Esophagus squamous epithelium (tissue), 5 donors: ENCODE measurements around the gene SOX1. TPM values are rescaled to one million over a fixed set of nuclear protein-coding genes. Genes with fewer than 3 reads are reported as not detected.

Experiments used
- DNase-seq: peaks from one replicate; lab custom pipeline; 2025; lab: John Stamatoyannopoulos, UW
- H3K27ac ChIP-seq, 4 donors: fragments of 200-600 bp; sonication (generic); one replicate each; pipeline ENCODE4 v1.5.1; 2016 to 2019; ENCODE audit warnings: mild to moderate bottlenecking in 1 of 4
- H3K27me3 ChIP-seq, 4 donors: fragments of 200-600 bp; sonication (generic); 1 replicate in 3 of 4; 2 replicates in 1 of 4; pipeline versions ENCODE4 v1.5.1 to v1.6.0; 2017 to 2021; ENCODE audit warnings: antibody characterized with exemption in 1 of 4
- H3K36me3 ChIP-seq, 3 donors: fragments of 200-600 bp; sonication (generic); one replicate each; pipeline ENCODE4 v1.5.1; 2016 to 2019
- H3K4me1 ChIP-seq, 3 donors: fragments of 200-600 bp; sonication (generic); one replicate each; pipeline ENCODE4 v1.5.1; 2017 to 2019
- H3K4me3 ChIP-seq, 4 donors: fragments of 200-600 bp; sonication (generic); 1 replicate in 3 of 4; 2 replicates in 1 of 4; pipeline ENCODE4 v1.5.1; 2016 to 2019; ENCODE audit warnings: mild to moderate bottlenecking in 2 of 4, moderate library complexity in 1 of 4
- H3K9me3 ChIP-seq, 3 donors: fragments of 200-600 bp; sonication (generic); one replicate each; pipeline ENCODE4 v1.5.1; 2016 to 2019
- CTCF ChIP-seq, 6 experiments: fragments of 450-650 bp in 4 of 6; fragments of 200-600 bp in 2 of 6; sonication (generic) in 2 of 6; IDR thresholded peaks; one replicate each; pipeline ENCODE4 v1.5.1; 2016 to 2019; ENCODE audit warnings: antibody characterized with exemption in 6 of 6, mild to moderate bottlenecking in 4 of 6, moderate library complexity in 4 of 6
- POLR2A ChIP-seq, 4 donors: fragments of 450-650 bp; IDR thresholded peaks; one replicate each; pipeline ENCODE4 v1.6.1; 2017; ENCODE audit warnings: antibody characterized with exemption in 4 of 4, mild to moderate bottlenecking in 4 of 4, moderate library complexity in 3 of 4
- WGBS, 2 donors: methylation state at CpG; one replicate each; pipeline ENCODE4 v1.1.5; 2018; 5-methylcytosine and 5-hydroxymethylcytosine counted together
- intact Hi-C: fragments of 100-400 bp; cut with DNase I; formaldehyde crosslinking; loops from one replicate; pipeline ENCODE4 v1.15.0; 2022
- total RNA-seq, 4 donors: library from RNA; depleted of rRNA; stranded (reverse); fragments of >200 nt; gene quantifications; one replicate each; pipeline ENCODE4 v1.1.0, GENCODE V29; 2016
- donor health status: DM: yes; HTN: yes; CAD: no.

The SOX1 gene
- total RNA-seq, 4 donors from 2014 or later = 0.19 TPM; not detected in 3

GRCh38 chr13:112057736-112058518 lies 9.0 kb upstream of the SOX1 start:
- no peaks in the 10 kb centered on the region for H3K9me3 ChIP-seq
- no peak for TF ChIP-seq POLR2A (IDR thresholded peaks at IDR 0.05)
- no peak for TF ChIP-seq CTCF (IDR thresholded peaks at IDR 0.05)
- WGBS, 2 donors = 0 to 1% methylated on average over 4 to 16 of the region's 57 CpGs
- H3K27me3 ChIP-seq = peaks cover 40 to 100% (median 61%) of the 10 kb centered on the region in 4 donors
- DNase-seq = no peak
- no peak overlapping the region for H3K4me3 ChIP-seq
- H3K36me3 ChIP-seq = no peaks in the 10 kb centered on the region
- H3K27ac ChIP-seq = no peak overlapping the region
- intact Hi-C loops = no loop called here
- H3K4me1 ChIP-seq = peaks cover 0 to 51% (median 10%) of the 10 kb centered on the region in 3 donors

DNA sequence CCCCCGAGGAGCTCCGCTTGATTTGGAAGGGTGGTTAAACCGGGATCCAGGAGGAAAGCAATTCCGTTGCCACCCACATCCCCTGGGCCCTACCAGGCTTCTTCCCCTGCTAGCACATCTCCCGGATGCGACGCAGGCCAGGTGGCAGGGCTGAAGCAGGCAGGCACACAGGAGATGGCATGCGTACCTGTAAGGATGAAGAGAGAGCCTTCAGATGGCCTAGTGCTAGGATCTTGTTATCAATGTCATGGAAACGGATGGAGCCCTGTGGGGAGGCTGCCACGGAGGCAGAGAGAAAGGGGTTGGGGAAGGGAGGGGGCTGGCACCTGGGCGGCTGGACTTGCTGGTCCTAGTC lies 8.5 kb upstream of the SOX1 start:
- peaks cover 0 to 53% (median 10%) of the 10 kb centered on the region in 3 donors for H3K4me1 ChIP-seq
- H3K27ac ChIP-seq = no peak overlapping the region
- H3K4me3 ChIP-seq = no peak overlapping the region
- peaks cover 41 to 100% (median 60%) of the 10 kb centered on the region in 4 donors for H3K27me3 ChIP-seq
- no peaks in the 10 kb centered on the region for H3K36me3 ChIP-seq
- intact Hi-C loops = no loop called here
- no peak for DNase-seq
- TF ChIP-seq CTCF (IDR thresholded peaks at IDR 0.05) (no peak), POLR2A (IDR thresholded peaks at IDR 0.05) (no peak)
- WGBS, 2 donors = 3 to 6% methylated on average over 3 to 6 of the region's 11 CpGs
- no peaks in the 10 kb centered on the region for H3K9me3 ChIP-seq

DNA sequence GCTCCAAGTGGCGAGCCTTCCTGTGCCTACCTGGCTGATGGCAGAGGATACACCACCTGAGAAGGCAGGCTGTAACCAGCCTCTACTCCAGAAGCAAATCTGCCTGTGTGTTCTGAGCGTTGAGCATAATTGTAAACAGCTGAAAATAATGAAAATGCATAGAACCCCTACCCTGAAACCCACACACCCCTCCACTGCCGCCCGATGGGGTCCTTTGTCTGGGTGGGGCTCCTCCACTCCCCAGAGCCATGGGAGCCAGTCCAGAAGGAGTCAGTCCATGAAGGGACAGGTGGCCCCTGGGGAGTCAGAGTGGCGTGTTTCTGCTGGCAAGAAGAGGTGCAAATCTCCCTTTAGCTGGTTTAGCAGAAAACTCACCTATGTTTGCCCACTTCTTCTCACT lies 8.0 kb upstream of the SOX1 start:
- TF ChIP-seq POLR2A (IDR thresholded peaks at IDR 0.05) (no peak), CTCF (IDR thresholded peaks at IDR 0.05) (no peak)
- Histone ChIP-seq H3K27ac (no peak overlapping the region), H3K4me1 (peaks cover 0 to 49% (median 10%) of the 10 kb centered on the region in 3 donors), H3K4me3 (no peak overlapping the region), H3K9me3 (no peaks in the 10 kb centered on the region), H3K27me3 (peaks cover 41 to 100% (median 59%) of the 10 kb centered on the region in 4 donors), H3K36me3 (no peaks in the 10 kb centered on the region)
- DNase-seq = no peak
- WGBS, 2 donors = 4 to 25% methylated on average over 1 to 3 of the region's 5 CpGs
- intact Hi-C loops = no loop called here

DNA sequence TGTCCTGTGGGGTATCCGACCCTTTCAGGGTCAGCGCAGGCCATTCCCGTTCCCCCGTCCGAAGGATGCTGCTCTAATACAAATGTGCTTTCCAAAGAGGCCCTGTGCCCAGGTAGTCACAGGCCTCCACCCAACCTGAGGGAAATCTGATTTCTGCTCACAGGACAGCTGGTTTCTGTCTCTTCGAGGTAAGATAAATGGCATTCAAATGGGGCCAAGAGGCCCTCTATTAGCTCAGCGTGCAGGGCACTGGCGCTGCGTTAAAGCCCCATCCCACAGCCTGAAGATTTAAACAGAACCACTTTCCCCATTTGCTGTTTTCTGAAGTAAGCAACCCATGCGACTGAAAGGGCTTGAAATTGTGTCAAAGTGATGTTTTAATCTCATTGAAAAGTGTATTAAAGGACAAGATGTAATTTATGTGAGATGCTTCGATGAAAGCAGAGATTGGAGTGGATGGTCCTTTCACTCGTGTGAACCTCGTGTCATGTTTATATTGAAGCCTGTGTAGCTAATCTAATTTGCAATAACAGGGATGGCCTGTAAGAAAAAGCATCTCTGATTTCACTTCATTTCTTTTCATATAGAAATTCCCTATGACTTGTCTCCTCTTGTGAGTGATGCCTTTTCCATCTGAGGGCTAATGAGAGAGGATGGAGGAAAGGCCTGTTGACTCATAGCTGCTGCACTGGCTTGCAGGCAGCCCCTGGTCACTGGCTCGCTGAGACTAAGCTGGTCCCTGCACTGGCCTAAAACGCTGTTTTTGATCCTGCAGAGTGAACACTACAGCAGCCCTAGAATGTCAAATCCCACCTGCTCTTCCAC lies 7.3 kb upstream of the SOX1 start:
- intact Hi-C loops = no loop called here
- H3K36me3 ChIP-seq = no peaks in the 10 kb centered on the region
- DNase-seq = no peak
- H3K4me3 ChIP-seq = no peak overlapping the region
- H3K9me3 ChIP-seq = no peaks in the 10 kb centered on the region
- no peak overlapping the region for H3K27ac ChIP-seq
- TF ChIP-seq POLR2A (IDR thresholded peaks at IDR 0.05) (no peak), CTCF (IDR thresholded peaks at IDR 0.05) (no peak)
- H3K27me3 ChIP-seq = peaks cover 38 to 100% (median 59%) of the 10 kb centered on the region in 4 donors
- peaks cover 0 to 43% (median 10%) of the 10 kb centered on the region in 3 donors for H3K4me1 ChIP-seq
- WGBS, 2 donors = 15 to 32% methylated on average over 9 to 12 of the region's 15 CpGs
